ENCODE data around the gene FAM20B.
"Not testable (repeated sequence)": the region's sequence is repeated elsewhere in the genome, so short reads cannot be mapped to it uniquely, and the experiment has no call there.

DNA sequence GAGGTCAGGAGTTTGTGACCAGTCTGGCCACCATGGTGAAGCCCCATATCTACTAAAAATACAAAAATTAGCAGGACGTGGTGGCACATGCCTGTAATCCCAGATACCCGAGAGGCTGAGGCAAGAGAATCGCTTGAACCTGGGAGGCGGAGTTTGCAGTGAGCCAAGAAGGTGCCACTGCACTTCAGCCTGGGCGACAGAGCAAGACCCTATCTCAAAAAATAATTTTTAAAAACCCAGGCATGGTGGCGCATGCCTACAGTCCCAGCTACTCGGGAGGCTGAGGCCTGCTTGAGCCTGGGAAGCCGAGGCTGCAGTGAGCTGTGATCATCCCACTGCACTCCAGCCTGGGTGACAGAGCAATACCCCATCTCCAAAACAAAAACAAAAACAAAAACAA lies 23.6 kb upstream of the FAM20B start:
- TF ChIP-seq EZH2phosphoT487 (IDR thresholded peaks at IDR 0.05; ENCODE audit: borderline replicate concordance, low read length), result not testable (repeated sequence)
- TF ChIP-seq, protein P1, sequence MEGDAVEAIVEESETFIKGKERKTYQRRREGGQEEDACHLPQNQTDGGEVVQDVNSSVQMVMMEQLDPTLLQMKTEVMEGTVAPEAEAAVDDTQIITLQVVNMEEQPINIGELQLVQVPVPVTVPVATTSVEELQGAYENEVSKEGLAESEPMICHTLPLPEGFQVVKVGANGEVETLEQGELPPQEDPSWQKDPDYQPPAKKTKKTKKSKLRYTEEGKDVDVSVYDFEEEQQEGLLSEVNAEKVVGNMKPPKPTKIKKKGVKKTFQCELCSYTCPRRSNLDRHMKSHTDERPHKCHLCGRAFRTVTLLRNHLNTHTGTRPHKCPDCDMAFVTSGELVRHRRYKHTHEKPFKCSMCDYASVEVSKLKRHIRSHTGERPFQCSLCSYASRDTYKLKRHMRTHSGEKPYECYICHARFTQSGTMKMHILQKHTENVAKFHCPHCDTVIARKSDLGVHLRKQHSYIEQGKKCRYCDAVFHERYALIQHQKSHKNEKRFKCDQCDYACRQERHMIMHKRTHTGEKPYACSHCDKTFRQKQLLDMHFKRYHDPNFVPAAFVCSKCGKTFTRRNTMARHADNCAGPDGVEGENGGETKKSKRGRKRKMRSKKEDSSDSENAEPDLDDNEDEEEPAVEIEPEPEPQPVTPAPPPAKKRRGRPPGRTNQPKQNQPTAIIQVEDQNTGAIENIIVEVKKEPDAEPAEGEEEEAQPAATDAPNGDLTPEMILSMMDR (IDR thresholded peaks at IDR 0.05; ENCODE audit: low read depth, low read length, poor library complexity, severe bottlenecking), result not testable (repeated sequence)

Measured in DOHH2 (cell line).